Mesendoderm (in vitro differentiated cells): ENCODE measurements around the gene OPCML.
A peak's percentile ranks its signal among the peaks of the same experiment; 100 is the strongest.

ENCODE experiments used
- DNase-seq: peaks from one replicate; pipeline ENCODE4 v3.0.0; 2013
- H2AK5ac ChIP-seq: 2 replicates; pipeline ENCODE4 v1.6.1; 2013; ENCODE audit warnings: low read length, inconsistent platforms
- H2BK120ac ChIP-seq: 2 replicates; pipeline ENCODE4 v1.6.1; 2013; ENCODE audit warnings: low read depth, mild to moderate bottlenecking, low read length, moderate library complexity, mixed read lengths
- H2BK15ac ChIP-seq: replicated peaks from 2 replicates; pipeline ENCODE4 v1.6.1; 2013; ENCODE audit warnings: low read depth, mild to moderate bottlenecking, moderate library complexity
- H2BK5ac ChIP-seq: 2 replicates; pipeline ENCODE4 v1.6.1; 2013; ENCODE audit warnings: low read length, inconsistent platforms
- H3K18ac ChIP-seq: 2 replicates; pipeline ENCODE4 v1.6.1; 2013; ENCODE audit warnings: mild to moderate bottlenecking, low read length, mixed read lengths
- H3K23ac ChIP-seq: one replicate; pipeline ENCODE4 v1.6.1; 2013; ENCODE audit warnings: low read length
- H3K27ac ChIP-seq: 2 replicates; pipeline ENCODE4 v1.5.1; 2013; ENCODE audit warnings: low read depth, mild to moderate bottlenecking, inconsistent platforms, low read length, moderate library complexity
- H3K27me3 ChIP-seq: 2 replicates; pipeline ENCODE4 v1.6.1; 2013; ENCODE audit warnings: low read length, control low read depth, mild to moderate bottlenecking, inconsistent platforms; ENCODE audit not compliant: insufficient read depth, poor library complexity
- H3K36me3 ChIP-seq: 2 replicates; pipeline ENCODE4 v1.6.1; 2013; ENCODE audit warnings: low read length, inconsistent platforms; ENCODE audit not compliant: control insufficient read depth, insufficient read depth
- H3K4ac ChIP-seq: one replicate; pipeline ENCODE4 v1.6.1; 2013; ENCODE audit warnings: low read depth, mild to moderate bottlenecking, low read length, moderate library complexity
- H3K4me1 ChIP-seq: 2 replicates; pipeline ENCODE4 v1.6.1; 2013; ENCODE audit warnings: low read depth, low read length, inconsistent platforms; ENCODE audit not compliant: control insufficient read depth
- H3K4me2 ChIP-seq: 2 replicates; pipeline ENCODE4 v1.6.1; 2013; ENCODE audit warnings: low read length
- H3K4me3 ChIP-seq: 2 replicates; pipeline ENCODE4 v1.5.1; 2013; ENCODE audit warnings: mild to moderate bottlenecking, low read length
- H3K56ac ChIP-seq: one replicate; pipeline ENCODE4 v1.6.1; 2013; ENCODE audit warnings: low read length
- H3K79me1 ChIP-seq: 2 replicates; pipeline ENCODE4 v1.6.1; 2013; ENCODE audit warnings: low read length, inconsistent platforms
- H3K79me2 ChIP-seq: 2 replicates; pipeline ENCODE4 v1.6.1; 2013; ENCODE audit warnings: mild to moderate bottlenecking, low read length; ENCODE audit not compliant: control insufficient read depth, insufficient read depth
- H3K9ac ChIP-seq: 2 replicates; pipeline ENCODE4 v1.6.1; 2013; ENCODE audit warnings: low read length, inconsistent platforms
- H4K5ac ChIP-seq: one replicate; pipeline ENCODE4 v1.6.1; 2013; ENCODE audit warnings: low read length
- H4K8ac ChIP-seq: one replicate; pipeline ENCODE4 v1.6.1; 2013; ENCODE audit warnings: low read depth, mild to moderate bottlenecking, control low read depth, low read length, moderate library complexity
- WGBS: extraction: QIAGEN DNeasy Blood & Tissue Kit; methylation state at CpG from one replicate; pipeline ENCODE4 v1.1.7; 2013; ENCODE audit warnings: low lambda C conversion rate, missing lambda C conversion rate; ENCODE audit not compliant: insufficient coverage; ENCODE audit errors: extremely low coverage; 5-methylcytosine and 5-hydroxymethylcytosine counted together

The OPCML gene

DNA sequence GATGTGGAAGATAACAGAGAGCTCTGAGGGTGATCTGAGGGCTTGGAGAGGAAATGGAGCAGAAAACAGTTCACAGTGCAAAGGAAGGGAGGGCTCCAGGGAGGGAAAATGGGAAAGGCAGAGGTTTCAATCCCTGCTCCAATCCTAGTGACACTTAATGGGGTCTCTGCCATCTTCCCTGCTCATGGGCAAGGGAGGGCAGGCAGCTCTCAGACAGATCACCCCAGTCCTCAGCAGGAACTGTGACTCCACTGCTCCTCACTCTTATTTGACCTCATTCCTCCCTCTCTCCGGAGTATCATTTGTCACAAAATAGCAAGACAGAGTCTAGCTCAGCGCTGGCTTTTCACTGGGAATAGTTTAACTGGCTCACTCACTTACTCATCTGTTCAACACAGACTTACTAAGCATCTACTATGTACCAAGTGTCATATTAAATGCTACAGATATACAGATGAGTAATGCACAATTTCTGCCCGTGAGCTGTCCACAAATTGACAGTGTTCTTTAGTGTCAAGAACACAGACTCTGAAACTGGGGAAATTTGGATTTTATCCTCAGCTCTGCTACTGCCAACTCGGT lies 817.4 kb downstream of the OPCML start:
- Histone ChIP-seq H3K4me2 (no peak overlapping the region), H3K56ac (no peak overlapping the region), H3K27ac (no peak overlapping the region), H2BK120ac (no peak overlapping the region), H3K4me3 (no peak overlapping the region), H4K8ac (no peak overlapping the region), H3K4me1 (peaks cover 4% of the 10 kb centered on the region), H2BK15ac (no peak overlapping the region), H3K9ac (no peak overlapping the region), H3K79me1 (no peaks in the 10 kb centered on the region), H3K79me2 (no peaks in the 10 kb centered on the region), H3K27me3 (no peaks in the 10 kb centered on the region), H2AK5ac (no peak overlapping the region), H4K5ac (no peak overlapping the region), H3K36me3 (no peaks in the 10 kb centered on the region), H3K4ac (no peak overlapping the region), H3K18ac (no peak overlapping the region), H2BK5ac (no peak overlapping the region), H3K23ac (no peak overlapping the region)
- DNase-seq = no peak
- WGBS = no CpG with 5 or more reads among the region's 4 CpGs

GRCh38 chr11:132712466-132712865 lies 819.8 kb downstream of the OPCML start:
- no peak overlapping the region for H3K56ac ChIP-seq
- H2BK120ac ChIP-seq = no peak overlapping the region
- WGBS = no CpG with 5 or more reads among the region's 15 CpGs
- H3K27me3 ChIP-seq = no peaks in the 10 kb centered on the region
- no peak overlapping the region for H4K5ac ChIP-seq
- H3K27ac ChIP-seq = no peak overlapping the region
- H3K23ac ChIP-seq = no peak overlapping the region
- DNase-seq = no peak
- H3K9ac ChIP-seq = no peak overlapping the region
- H3K4me1 ChIP-seq = no peaks in the 10 kb centered on the region
- H3K79me2 ChIP-seq = no peaks in the 10 kb centered on the region
- peak overlapping the region; percentile 7 for H3K18ac ChIP-seq
- H3K4me3 ChIP-seq = no peak overlapping the region
- no peaks in the 10 kb centered on the region for H3K79me1 ChIP-seq
- H3K36me3 ChIP-seq = no peaks in the 10 kb centered on the region
- no peak overlapping the region for H2BK5ac ChIP-seq
- no peak overlapping the region for H2AK5ac ChIP-seq
- H4K8ac ChIP-seq = no peak overlapping the region
- H3K4me2 ChIP-seq = no peak overlapping the region
- no peak overlapping the region for H3K4ac ChIP-seq
- H2BK15ac ChIP-seq = no peak overlapping the region

- no peaks in the 10 kb centered on the region for H3K79me2 ChIP-seq
- no peaks in the 10 kb centered on the region for H3K27me3 ChIP-seq
- H3K9ac ChIP-seq = no peak overlapping the region
- no peak overlapping the region for H3K18ac ChIP-seq
- H3K23ac ChIP-seq = no peak overlapping the region
- H4K5ac ChIP-seq = no peak overlapping the region
- H4K8ac ChIP-seq = no peak overlapping the region
- no peak overlapping the region for H3K4me2 ChIP-seq
- H2BK5ac ChIP-seq = no peak overlapping the region
- no peak overlapping the region for H2AK5ac ChIP-seq
- H2BK15ac ChIP-seq = no peak overlapping the region
- H3K4ac ChIP-seq = no peak overlapping the region
- H3K4me3 ChIP-seq = no peak overlapping the region
- H3K56ac ChIP-seq = no peak overlapping the region
- WGBS = no CpG with 5 or more reads among the region's 5 CpGs
- no peaks in the 10 kb centered on the region for H3K4me1 ChIP-seq
- no peak overlapping the region for H2BK120ac ChIP-seq
- no peaks in the 10 kb centered on the region for H3K79me1 ChIP-seq
- no peak overlapping the region for H3K27ac ChIP-seq
- H3K36me3 ChIP-seq = no peaks in the 10 kb centered on the region
- no peak for DNase-seq
Observed at GRCh38 chr11:132704781-132705375, 827.4 kb downstream of the OPCML start.

DNA sequence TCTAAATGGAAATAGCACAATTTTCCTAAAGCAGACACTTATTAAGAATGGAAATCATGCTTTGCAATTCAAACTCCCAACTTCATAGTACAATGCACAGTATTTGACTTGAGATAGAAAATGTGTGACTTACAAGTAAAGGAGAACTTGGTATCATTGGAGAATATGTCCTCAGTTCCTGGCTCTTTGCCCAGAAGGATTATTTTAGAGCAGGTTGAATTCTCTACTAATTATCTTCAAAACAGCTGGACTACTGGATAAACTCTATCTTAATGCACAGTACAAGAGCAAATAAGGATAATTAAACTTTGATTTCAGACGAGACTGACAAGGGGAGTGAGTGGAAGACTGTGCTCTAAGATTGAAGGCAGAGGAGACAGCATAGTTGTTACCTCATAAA lies 839.4 kb downstream of the OPCML start:
- Histone ChIP-seq H3K18ac (no peak overlapping the region), H3K56ac (no peak overlapping the region), H3K27me3 (no peaks in the 10 kb centered on the region), H4K8ac (no peak overlapping the region), H3K9ac (no peak overlapping the region), H2AK5ac (no peak overlapping the region), H4K5ac (no peak overlapping the region), H3K79me1 (no peaks in the 10 kb centered on the region), H3K23ac (no peak overlapping the region), H3K27ac (no peak overlapping the region), H3K36me3 (no peaks in the 10 kb centered on the region), H3K4me1 (no peaks in the 10 kb centered on the region), H3K4ac (no peak overlapping the region), H2BK120ac (no peak overlapping the region), H2BK5ac (no peak overlapping the region), H3K4me2 (no peak overlapping the region), H3K4me3 (no peak overlapping the region), H2BK15ac (no peak overlapping the region), H3K79me2 (no peaks in the 10 kb centered on the region)
- DNase-seq = no peak
- WGBS = no CpG with 5 or more reads among the region's 1 CpG

GRCh38 chr11:132691848-132692550 lies 840.3 kb downstream of the OPCML start:
- no peaks in the 10 kb centered on the region for H3K4me1 ChIP-seq
- H3K4ac ChIP-seq = no peak overlapping the region
- no peak overlapping the region for H3K18ac ChIP-seq
- no peaks in the 10 kb centered on the region for H3K36me3 ChIP-seq
- H3K27ac ChIP-seq = no peak overlapping the region
- H4K8ac ChIP-seq = no peak overlapping the region
- no peak overlapping the region for H3K23ac ChIP-seq
- H3K56ac ChIP-seq = no peak overlapping the region
- DNase-seq = no peak
- H2BK5ac ChIP-seq = no peak overlapping the region
- H3K4me2 ChIP-seq = no peak overlapping the region
- no peak overlapping the region for H2AK5ac ChIP-seq
- H3K79me1 ChIP-seq = no peaks in the 10 kb centered on the region
- no peak overlapping the region for H3K9ac ChIP-seq
- no peak overlapping the region for H4K5ac ChIP-seq
- no peaks in the 10 kb centered on the region for H3K79me2 ChIP-seq
- H2BK15ac ChIP-seq = no peak overlapping the region
- H2BK120ac ChIP-seq = no peak overlapping the region
- H3K27me3 ChIP-seq = no peaks in the 10 kb centered on the region
- no CpG with 5 or more reads among the region's 6 CpGs for WGBS
- H3K4me3 ChIP-seq = no peak overlapping the region
